H1 (cell line): Measurements from ENCODE around the gene C20orf96. TPM values are rescaled to one million over a fixed set of nuclear protein-coding genes. Genes with fewer than 3 reads are reported as not detected.

Source experiments
- CTCF ChIA-PET: fragments of 300-600 bp; sonication (Branson Sonifier 250); formaldehyde crosslinking; loops from one replicate; lab custom pipeline; 2021; ENCODE audit not compliant: partially characterized antibody; lab: Charles Lee
- POLR2A ChIA-PET: fragments of 300-600 bp; sonication (Branson Sonifier 250); formaldehyde crosslinking; loops from one replicate; lab custom pipeline; 2021; ENCODE audit warnings: inconsistent platforms; ENCODE audit not compliant: partially characterized antibody; lab: Charles Lee
- DNase-seq, 2 experiments: peaks; one replicate each; pipeline versions ENCODE4 v3.0.0 to v3.0.0-alpha.2; 2010 to 2022; ENCODE audit warnings: low spot score in 2 of 2, low read depth in 1 of 2, mixed read lengths in 1 of 2
- FAIRE-seq: peaks from 2 replicates; lab custom pipeline; 2011; peaks lifted over from hg19 to GRCh38; lab: Jason Lieb, UNC
- H2AFZ ChIP-seq: 2 replicates; pipeline ENCODE4 v1.8.1; 2012; ENCODE audit warnings: low read length, inconsistent platforms
- H2AK5ac ChIP-seq: 2 replicates; pipeline ENCODE4 v1.6.1; 2013; ENCODE audit warnings: low read depth, low read length
- H2BK120ac ChIP-seq: replicated peaks from 2 replicates; pipeline ENCODE3; 2013; ENCODE audit warnings: low read depth, low read length, inconsistent platforms
- H2BK12ac ChIP-seq: 2 replicates; pipeline ENCODE4 v1.6.1; 2013; ENCODE audit warnings: low read depth, low read length
- H2BK15ac ChIP-seq: 2 replicates; pipeline ENCODE4 v1.6.1; 2013; ENCODE audit warnings: low read length
- H2BK20ac ChIP-seq: 2 replicates; pipeline ENCODE4 v1.6.1; 2013; ENCODE audit warnings: low read length
- H2BK5ac ChIP-seq: 2 replicates; pipeline ENCODE4 v1.6.1; 2013; ENCODE audit warnings: low read depth, low read length
- H3K14ac ChIP-seq: 2 replicates; pipeline ENCODE4 v1.6.1; 2013; ENCODE audit warnings: inconsistent platforms; ENCODE audit not compliant: insufficient read length
- H3K18ac ChIP-seq: 2 replicates; pipeline ENCODE4 v1.6.1; 2013; ENCODE audit warnings: low read length; ENCODE audit errors: extremely low read depth
- H3K23ac ChIP-seq: 2 replicates; pipeline ENCODE4 v1.6.1; 2013; ENCODE audit warnings: inconsistent platforms; ENCODE audit not compliant: insufficient read length
- H3K23me2 ChIP-seq: 2 replicates; pipeline ENCODE4 v1.6.1; 2013; ENCODE audit warnings: low read depth, low read length
- H3K27ac ChIP-seq: 2 replicates; pipeline ENCODE4 v1.6.1; 2011; ENCODE audit warnings: low read depth, low read length, inconsistent platforms
- H3K27me3 ChIP-seq, 4 experiments: replicated peaks in 1 of 4; 1 replicate in 1 of 4; 2 replicates in 3 of 4; pipeline versions ENCODE4 v1.6.1 to v1.8.1; 2011 to 2013; ENCODE audit warnings: low read length in 3 of 4, mild to moderate bottlenecking in 3 of 4, inconsistent platforms in 2 of 4, mixed read lengths in 2 of 4, moderate library complexity in 1 of 4; ENCODE audit not compliant: control insufficient read depth in 3 of 4, insufficient read depth in 3 of 4; ENCODE audit errors: extremely low read depth in 1 of 4
- H3K36me3 ChIP-seq, 4 experiments: 2 replicates each; pipeline versions ENCODE4 v1.6.1 to v1.8.1; 2011 to 2013; ENCODE audit warnings: mild to moderate bottlenecking in 4 of 4, low read length in 3 of 4, moderate library complexity in 2 of 4, control low read depth in 1 of 4, inconsistent platforms in 1 of 4; ENCODE audit not compliant: insufficient read depth in 4 of 4, control insufficient read depth in 2 of 4
- H3K4ac ChIP-seq: replicated peaks from 2 replicates; pipeline ENCODE3; 2013; ENCODE audit warnings: low read length, low read depth, mixed read lengths, inconsistent platforms; ENCODE audit not compliant: insufficient read length
- H3K4me1 ChIP-seq, 4 experiments: replicated peaks in 1 of 4; 1 replicate in 1 of 4; 2 replicates in 3 of 4; pipeline versions ENCODE4 v1.6.1 to v1.8.1; 2011 to 2013; ENCODE audit warnings: low read length in 3 of 4, inconsistent platforms in 2 of 4, mixed read lengths in 1 of 4; ENCODE audit not compliant: insufficient read depth in 4 of 4, control insufficient read depth in 3 of 4
- H3K4me2 ChIP-seq, 2 experiments: 2 replicates each; pipeline versions ENCODE4 v1.6.1 to v1.8.1; 2011 to 2013; ENCODE audit warnings: low read depth in 2 of 2, low read length in 2 of 2, control low read depth in 1 of 2, inconsistent platforms in 1 of 2, mild to moderate bottlenecking in 1 of 2; ENCODE audit not compliant: insufficient read depth in 1 of 2
- H3K4me3 ChIP-seq, 4 experiments: fragments of 200-600, 300-600 bp in 1 of 4; sonication (generic), shearing (Covaris generic), sonication (Bioruptor Twin) in 1 of 4; 2 replicates each; pipeline versions ENCODE4 v1.5.1 to v1.8.1; 2011 to 2016; ENCODE audit warnings: low read length in 4 of 4, low read depth in 3 of 4, control low read depth in 2 of 4, inconsistent platforms in 2 of 4, mild to moderate bottlenecking in 2 of 4, mixed read lengths in 1 of 4, moderate library complexity in 1 of 4; ENCODE audit not compliant: insufficient read depth in 2 of 4; ENCODE audit errors: extremely low read depth in 1 of 4
- H3K56ac ChIP-seq: replicated peaks from 2 replicates; pipeline ENCODE3; 2013; ENCODE audit warnings: low read depth, mild to moderate bottlenecking, mixed read lengths, low read length, inconsistent platforms; ENCODE audit not compliant: insufficient read length
- H3K79me1 ChIP-seq: 2 replicates; pipeline ENCODE4 v1.6.1; 2013; ENCODE audit warnings: low read depth, low read length, control low read depth
- H3K79me2 ChIP-seq, 2 experiments: 2 replicates each; pipeline versions ENCODE4 v1.6.1 to v1.8.1; 2012 to 2013; ENCODE audit warnings: low read length in 2 of 2, mild to moderate bottlenecking in 2 of 2, inconsistent platforms in 1 of 2; ENCODE audit not compliant: insufficient read depth in 2 of 2, control insufficient read depth in 1 of 2
- H3K9ac ChIP-seq, 4 experiments: replicated peaks in 1 of 4; 1 replicate in 1 of 4; 2 replicates in 3 of 4; pipeline versions ENCODE4 v1.6.1 to v1.8.1; 2011 to 2013; ENCODE audit warnings: low read depth in 3 of 4, low read length in 3 of 4, control low read depth in 2 of 4, mild to moderate bottlenecking in 2 of 4, moderate library complexity in 2 of 4, inconsistent platforms in 1 of 4; ENCODE audit errors: extremely low read depth in 1 of 4
- H3K9me3 ChIP-seq, 2 experiments: 2 replicates each; pipeline versions ENCODE4 v1.6.1 to v1.8.1; 2012 to 2013; ENCODE audit warnings: mild to moderate bottlenecking in 2 of 2, moderate library complexity in 2 of 2, control low read depth in 1 of 2, inconsistent platforms in 1 of 2, low read depth in 1 of 2, low read length in 1 of 2, mixed read lengths in 1 of 2; ENCODE audit not compliant: insufficient read depth in 2 of 2
- H4K20me1 ChIP-seq, 2 experiments: replicated peaks in 1 of 2; 2 replicates each; pipeline versions ENCODE3 to v1.8.1; 2011 to 2013; ENCODE audit warnings: inconsistent platforms in 2 of 2, low read length in 2 of 2, mild to moderate bottlenecking in 1 of 2; ENCODE audit not compliant: insufficient read depth in 2 of 2, control insufficient read depth in 1 of 2
- H4K5ac ChIP-seq: 2 replicates; pipeline ENCODE4 v1.6.1; 2013; ENCODE audit warnings: low read length, low read depth, mixed read lengths, inconsistent platforms; ENCODE audit not compliant: insufficient read length
- H4K8ac ChIP-seq: 2 replicates; pipeline ENCODE4 v1.8.0; 2013; ENCODE audit warnings: mild to moderate bottlenecking, moderate library complexity, low read length, inconsistent platforms; ENCODE audit not compliant: insufficient read depth; ENCODE audit errors: extremely low read depth
- H4K91ac ChIP-seq: replicated peaks from 2 replicates; pipeline ENCODE3; 2013; ENCODE audit warnings: low read length, mixed read lengths, inconsistent platforms; ENCODE audit not compliant: insufficient read length
- CHD1 ChIP-seq: IDR thresholded peaks from 2 replicates; pipeline ENCODE4 v1.6.1; 2012; ENCODE audit warnings: low read depth, low read length, improper control_type of control experiment
- HDAC2 ChIP-seq, 2 experiments: fragments of 300-600 bp in 1 of 2; sonication (generic) in 1 of 2; IDR thresholded peaks; 2 replicates each; pipeline ENCODE4 v1.6.1; 2011 to 2012; ENCODE audit warnings: low read depth in 2 of 2, low read length in 2 of 2, mild to moderate bottlenecking in 2 of 2, moderate library complexity in 2 of 2, borderline replicate concordance in 1 of 2, inconsistent platforms in 1 of 2
- NANOG ChIP-seq: IDR thresholded peaks from 2 replicates; pipeline ENCODE4 v1.6.1; 2011; ENCODE audit warnings: low read length, low read depth, mild to moderate bottlenecking, inconsistent platforms; ENCODE audit not compliant: insufficient read depth, poor library complexity, severe bottlenecking
- PHF8 ChIP-seq: fragments of 200-600 bp; sonication (generic); conservative IDR thresholded peaks from 2 replicates; pipeline ENCODE4 v1.7.1; 2012; ENCODE audit warnings: low read depth, mild to moderate bottlenecking, inconsistent platforms, low read length, moderate library complexity
- POLR2A ChIP-seq, 2 experiments: IDR thresholded peaks; 1 replicate in 1 of 2; 2 replicates in 1 of 2; pipeline ENCODE4 v1.6.1; 2011; ENCODE audit warnings: low read depth in 2 of 2, low read length in 2 of 2, mild to moderate bottlenecking in 2 of 2; ENCODE audit errors: control extremely low read depth in 1 of 2
- YY1 ChIP-seq: IDR thresholded peaks from 2 replicates; pipeline ENCODE4 v1.6.1; 2011; ENCODE audit warnings: low read depth, mild to moderate bottlenecking, low read length
- WGBS, 2 experiments: shearing (Covaris generic) in 1 of 2; methylation state at CpG; one replicate each; pipeline versions ENCODE4 v1.1.6 to v1.1.7; 2013 to 2015; ENCODE audit warnings: low lambda C conversion rate in 2 of 2, mixed read lengths in 2 of 2, inconsistent platforms in 1 of 2, low coverage in 1 of 2, missing lambda C conversion rate in 1 of 2; ENCODE audit not compliant: insufficient replicate concordance in 2 of 2, insufficient coverage in 1 of 2, insufficient read length in 1 of 2; ENCODE audit errors: extremely low coverage in 1 of 2, missing lambda C conversion rate in 1 of 2; 5-methylcytosine and 5-hydroxymethylcytosine counted together
- polyA plus RNA-seq, 7 experiments: library from polyadenylated mRNA; depleted of rRNA in 3 of 7; stranded (reverse) in 5 of 7; unstranded in 2 of 7; fragments of >200 nt in 5 of 7; fragments of 200-250 nt in 2 of 7; gene quantifications; 1 replicate in 5 of 7; 2 replicates in 1 of 7; 4 replicates in 1 of 7; pipeline versions ENCODE4 v1.2.1 to v1.2.3, GENCODE V29; 2011 to 2013; ENCODE audit warnings: missing spikeins in 2 of 7, mixed read lengths in 2 of 7
- total RNA-seq: library from RNA; stranded (reverse); fragmentation: NEBNext Ultra II Directional; extraction: Animal tissue kit (Norgen Biotek cat#: 25700); gene quantifications from 2 replicates; pipeline ENCODE4 v1.2.1, GENCODE V29; 2021

C20orf96 gene
- total and polyA plus RNA-seq, 2 of the 8 experiments (the other 6 are each of a cell fraction or from before 2014, with no cell fraction given) = 19.2 to 21.0 TPM

- Histone ChIP-seq H3K4ac (no peak overlapping the region), H3K4me3 (no peak overlapping the region), H3K23me2 (peaks cover 4% of the 10 kb centered on the region), H2BK20ac (no peak overlapping the region), H4K20me1 (no peaks in the 10 kb centered on the region), H2BK15ac (no peak overlapping the region), H3K9ac (no peak overlapping the region)
- TF ChIP-seq POLR2A (IDR thresholded peaks at IDR 0.05; ENCODE audit: control extremely low read depth in 1 of 2, low read depth in 2 of 2, low read length in 2 of 2) = no peak
- TF ChIP-seq YY1 = no peak
- TF ChIP-seq CHD1 = no peak
- TF ChIP-seq PHF8 = no peak
- no peak for TF ChIP-seq NANOG
- TF ChIP-seq HDAC2 (IDR thresholded peaks at IDR 0.05; ENCODE audit: borderline replicate concordance in 1 of 2, low read depth in 2 of 2, low read length in 2 of 2) = no peak
- TF ChIP-seq, all 59 proteins: peak for 0
- Histone ChIP-seq H2BK12ac (no peak overlapping the region), H3K79me2 (no peaks in the 10 kb centered on the region), H3K56ac (no peak overlapping the region), H3K36me3 (no peaks in the 10 kb centered on the region), H3K79me1 (no peaks in the 10 kb centered on the region), H2BK120ac (no peak overlapping the region), H3K23ac (no peak overlapping the region), H4K5ac (no peak overlapping the region), H3K27ac (no peak overlapping the region), H3K14ac (no peak overlapping the region), H3K4me2 (no peak overlapping the region), H2AK5ac (no peak overlapping the region), H3K4me1 (peaks cover 4 to 9% (median 6%) of the 10 kb centered on the region in 4 experiments; a peak in 6 of 7 replicates), H3K27me3 (no peaks in the 10 kb centered on the region), H3K9me3 (no peaks in the 10 kb centered on the region), H4K91ac (no peak overlapping the region), H2BK5ac (no peak overlapping the region), H3K18ac (no peak overlapping the region), H4K8ac (no peak overlapping the region), H2AFZ (no peak overlapping the region)
- ChIA-PET CTCF (interaction anchor here (1.3 to 2.4 kb wide), 2 partner anchors 8 to 19 kb away, joined by 7 read pairs; no protein-coding TSS in a partner anchor), POLR2A (interaction anchor here (0.9 to 6.4 kb wide), 3 partner anchors 10 to 34 kb away, joined by 3 to 97 read pairs (median 84); partner anchors contain the start of genes NRSN2, SOX12 and ZCCHC3)
- 77% methylated on average over 1 of the region's 1 CpG; no CpG with 5 or more reads in 1 of the 2 experiments for WGBS, 2 experiments
- FAIRE-seq (no peak), DNase-seq (no peak)
Measured at GRCh38 chr20:312866-313265, 22.3 kb upstream of the C20orf96 start.
